GM23338 (cell line): ENCODE data around the gene MEGF6. TPM values are rescaled to one million over a fixed set of nuclear protein-coding genes. Genes with fewer than 3 reads are reported as not detected.
A peak's percentile ranks its signal among the peaks of the same experiment; 100 is the strongest.

Experiments
- ATAC-seq: fragments of 200-7000 bp; cut with Tn5 transposase; 3 replicates; pipeline ENCODE4 v1.9.1; 2020
- DNase-seq: peaks from one replicate; pipeline ENCODE4 v3.0.0-alpha.2; 2015; ENCODE audit warnings: low spot score
- H2AFZ ChIP-seq: fragments of 200-600 bp; sonication (generic); 2 replicates; pipeline ENCODE4 v1.8.0; 2016; ENCODE audit warnings: antibody characterized with exemption, mild to moderate bottlenecking, moderate library complexity
- H3F3A ChIP-seq: fragments of 200-600 bp; sonication (generic); replicated peaks from 2 replicates; pipeline ENCODE4 v1.8.0; 2017; ENCODE audit warnings: antibody characterized with exemption, mixed run types, low read depth
- H3K27ac ChIP-seq: fragments of 200-600 bp; sonication (generic); 2 replicates; pipeline ENCODE4 v1.6.1; 2016; ENCODE audit warnings: low read depth
- H3K27me3 ChIP-seq: fragments of 200-600 bp; sonication (generic); 2 replicates; pipeline ENCODE4 v1.8.0; 2016; ENCODE audit warnings: mild to moderate bottlenecking, mixed run types, moderate library complexity; ENCODE audit not compliant: insufficient read depth
- H3K36me3 ChIP-seq: fragments of 200-600 bp; sonication (generic); 2 replicates; pipeline ENCODE4 v1.8.0; 2016; ENCODE audit warnings: mild to moderate bottlenecking; ENCODE audit not compliant: insufficient read depth
- H3K4me1 ChIP-seq: fragments of 200-600 bp; sonication (generic); 2 replicates; pipeline ENCODE4 v1.8.0; 2016; ENCODE audit warnings: mild to moderate bottlenecking, moderate library complexity; ENCODE audit not compliant: insufficient read depth
- H3K4me2 ChIP-seq: fragments of 200-600 bp; sonication (generic); 2 replicates; pipeline ENCODE4 v1.7.1; 2017; ENCODE audit warnings: mixed run types
- H3K4me3 ChIP-seq: fragments of 200-600 bp; sonication (generic); 2 replicates; pipeline ENCODE4 v1.6.1; 2016; ENCODE audit warnings: mixed run types
- H3K79me2 ChIP-seq: fragments of 200-600 bp; sonication (generic); replicated peaks from 2 replicates; pipeline ENCODE4 v1.8.0; 2017; ENCODE audit warnings: mild to moderate bottlenecking; ENCODE audit not compliant: insufficient read depth
- H3K9me2 ChIP-seq: fragments of 200-600 bp; sonication (generic); 2 replicates; pipeline ENCODE4 v1.8.0; 2017; ENCODE audit not compliant: insufficient read depth
- H4K20me1 ChIP-seq: fragments of 200-600 bp; sonication (generic); replicated peaks from 2 replicates; pipeline ENCODE4 v1.8.0; 2017; ENCODE audit warnings: mild to moderate bottlenecking; ENCODE audit not compliant: insufficient read depth
- H3K27ac Mint-ChIP-seq: 2 replicates; pipeline ENCODE4 v1.8.0; 2020; ENCODE audit warnings: inconsistent platforms, mild to moderate bottlenecking, moderate library complexity, mixed read lengths
- H3K27me3 Mint-ChIP-seq: 3 replicates; pipeline ENCODE4 v1.8.0; 2022; ENCODE audit warnings: low read depth, mild to moderate bottlenecking, moderate library complexity, mixed read lengths, inconsistent platforms; ENCODE audit not compliant: insufficient read depth, poor library complexity
- H3K36me3 Mint-ChIP-seq: 3 replicates; pipeline ENCODE4 v1.8.0; 2021; ENCODE audit warnings: low read depth, mild to moderate bottlenecking, inconsistent platforms, moderate library complexity, mixed read lengths
- H3K4me1 Mint-ChIP-seq: 3 replicates; pipeline ENCODE4 v1.8.0; 2020; ENCODE audit warnings: mild to moderate bottlenecking, inconsistent platforms, mixed read lengths
- H3K4me3 Mint-ChIP-seq: 3 replicates; pipeline ENCODE4 v1.8.0; 2021; ENCODE audit warnings: moderate library complexity, mild to moderate bottlenecking, inconsistent platforms, mixed read lengths
- H3K9me3 Mint-ChIP-seq: 3 replicates; pipeline ENCODE4 v1.8.0; 2020; ENCODE audit warnings: moderate library complexity, mild to moderate bottlenecking, inconsistent platforms, mixed read lengths
- CREB1 ChIP-seq: fragments of 250-450 bp; sonication (Bioruptor Pico); IDR thresholded peaks from 2 replicates; pipeline ENCODE4 v1.5.0; 2020; ENCODE audit warnings: low read depth, mild to moderate bottlenecking, moderate library complexity
- EZH2 ChIP-seq: fragments of 200-600 bp; sonication (generic); IDR thresholded peaks from one replicate; pipeline ENCODE4 v1.8.0; 2017; ENCODE audit warnings: antibody characterized with exemption, mild to moderate bottlenecking, low read depth; ENCODE audit not compliant: unreplicated experiment
- EZH2phosphoT487 ChIP-seq: fragments of 200-600 bp; sonication (generic); IDR thresholded peaks from one replicate; pipeline ENCODE4 v1.8.1; 2018; ENCODE audit warnings: antibody characterized with exemption; ENCODE audit not compliant: unreplicated experiment
- JUNB ChIP-seq: IDR thresholded peaks from one replicate; pipeline ENCODE4 v1.6.1; 2016; ENCODE audit warnings: antibody characterized with exemption; ENCODE audit not compliant: unreplicated experiment
- NANOG ChIP-seq: IDR thresholded peaks from 2 replicates; pipeline ENCODE4 v1.6.1; 2016; ENCODE audit warnings: antibody characterized with exemption, borderline replicate concordance
- POLR2AphosphoS5 ChIP-seq: IDR thresholded peaks from 2 replicates; pipeline ENCODE4 v1.6.1; 2016; ENCODE audit warnings: antibody characterized with exemption, low read depth
- STAT1 ChIP-seq: IDR thresholded peaks from one replicate; pipeline ENCODE4 v1.6.1; 2016; ENCODE audit warnings: antibody characterized with exemption; ENCODE audit not compliant: unreplicated experiment
- ZNF114 ChIP-seq: fragments of 250-450 bp; sonication (Bioruptor Pico); IDR thresholded peaks from 2 replicates; pipeline ENCODE4 v1.5.0; 2020; ENCODE audit warnings: mild to moderate bottlenecking, moderate library complexity
- ZNF331 ChIP-seq: fragments of 250-450 bp; sonication (Bioruptor Pico); IDR thresholded peaks from 2 replicates; pipeline ENCODE4 v1.5.0; 2020; ENCODE audit warnings: low read depth, mild to moderate bottlenecking, moderate library complexity
- ZNF462 ChIP-seq: fragments of 250-450 bp; sonication (Bioruptor Pico); IDR thresholded peaks from 2 replicates; pipeline ENCODE4 v1.5.0; 2020; ENCODE audit warnings: mild to moderate bottlenecking, moderate library complexity
- polyA plus RNA-seq: library from polyadenylated mRNA; unstranded; fragments of >200 nt; fragmentation: Nextera tagmentation; extraction: Ambion mirVana; gene quantifications from 2 replicates; pipeline ENCODE4 v1.2.1, GENCODE V29; 2016
- total RNA-seq: library from RNA; depleted of rRNA; stranded (reverse); fragments of >200 nt; shearing (Covaris generic); gene quantifications from 2 replicates; pipeline ENCODE4 v1.2.3, GENCODE V29; 2014
- TF ChIP-seq, protein P1 (sequence below): IDR thresholded peaks from 2 replicates; pipeline ENCODE4 v1.6.1; 2016; ENCODE audit warnings: antibody characterized with exemption
- TF ChIP-seq, protein P2 (sequence below): IDR thresholded peaks from one replicate; pipeline ENCODE4 v1.6.1; 2018; ENCODE audit warnings: antibody characterized with exemption; ENCODE audit not compliant: unreplicated experiment
- TF ChIP-seq, protein P3 (sequence below), 2 experiments: fragments of 200-600 bp in 1 of 2; sonication (generic) in 1 of 2; conservative IDR thresholded peaks; 2 replicates each; pipeline versions ENCODE4 v1.5.1 to v1.6.1; 2016 to 2017; ENCODE audit warnings: antibody characterized with exemption in 2 of 2, low read depth in 2 of 2, mild to moderate bottlenecking in 2 of 2, moderate library complexity in 1 of 2

MEGF6 gene
- total and polyA plus RNA-seq, 2 experiments from 2014 or later, result 4.0 to 21.4 TPM

DNA sequence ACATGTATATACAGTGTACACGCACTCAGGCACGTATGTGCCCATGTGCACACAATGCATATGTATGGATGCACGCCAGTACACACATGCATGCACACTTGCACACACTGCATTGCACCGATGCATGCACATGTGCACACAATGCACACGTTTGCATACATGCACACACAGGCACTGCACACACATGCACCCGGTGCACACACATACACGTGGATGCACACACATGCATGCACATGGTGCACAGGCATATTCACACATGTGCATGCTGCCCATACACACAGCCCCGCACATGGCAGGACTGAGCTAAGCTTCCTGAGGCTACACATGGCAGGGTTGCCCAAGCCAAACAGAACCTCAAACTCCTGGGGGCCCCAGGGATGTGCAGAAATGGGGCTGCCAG is 137.3 kb downstream of the MEGF6 start:
- TF ChIP-seq ZNF331 (CRISPR knock-in tag), result no peak
- no peak for TF ChIP-seq POLR2AphosphoS5
- no peak for TF ChIP-seq JUNB
- no peak for TF ChIP-seq EZH2phosphoT487
- TF ChIP-seq ZNF114 (CRISPR knock-in tag), result no peak
- no peak for TF ChIP-seq STAT1
- TF ChIP-seq, protein P1, sequence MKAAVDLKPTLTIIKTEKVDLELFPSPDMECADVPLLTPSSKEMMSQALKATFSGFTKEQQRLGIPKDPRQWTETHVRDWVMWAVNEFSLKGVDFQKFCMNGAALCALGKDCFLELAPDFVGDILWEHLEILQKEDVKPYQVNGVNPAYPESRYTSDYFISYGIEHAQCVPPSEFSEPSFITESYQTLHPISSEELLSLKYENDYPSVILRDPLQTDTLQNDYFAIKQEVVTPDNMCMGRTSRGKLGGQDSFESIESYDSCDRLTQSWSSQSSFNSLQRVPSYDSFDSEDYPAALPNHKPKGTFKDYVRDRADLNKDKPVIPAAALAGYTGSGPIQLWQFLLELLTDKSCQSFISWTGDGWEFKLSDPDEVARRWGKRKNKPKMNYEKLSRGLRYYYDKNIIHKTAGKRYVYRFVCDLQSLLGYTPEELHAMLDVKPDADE, result no peak
- TF ChIP-seq ZNF462, result no peak
- TF ChIP-seq CREB1 (CRISPR knock-in tag), result no peak
- TF ChIP-seq NANOG, result no peak
- TF ChIP-seq, protein P2, sequence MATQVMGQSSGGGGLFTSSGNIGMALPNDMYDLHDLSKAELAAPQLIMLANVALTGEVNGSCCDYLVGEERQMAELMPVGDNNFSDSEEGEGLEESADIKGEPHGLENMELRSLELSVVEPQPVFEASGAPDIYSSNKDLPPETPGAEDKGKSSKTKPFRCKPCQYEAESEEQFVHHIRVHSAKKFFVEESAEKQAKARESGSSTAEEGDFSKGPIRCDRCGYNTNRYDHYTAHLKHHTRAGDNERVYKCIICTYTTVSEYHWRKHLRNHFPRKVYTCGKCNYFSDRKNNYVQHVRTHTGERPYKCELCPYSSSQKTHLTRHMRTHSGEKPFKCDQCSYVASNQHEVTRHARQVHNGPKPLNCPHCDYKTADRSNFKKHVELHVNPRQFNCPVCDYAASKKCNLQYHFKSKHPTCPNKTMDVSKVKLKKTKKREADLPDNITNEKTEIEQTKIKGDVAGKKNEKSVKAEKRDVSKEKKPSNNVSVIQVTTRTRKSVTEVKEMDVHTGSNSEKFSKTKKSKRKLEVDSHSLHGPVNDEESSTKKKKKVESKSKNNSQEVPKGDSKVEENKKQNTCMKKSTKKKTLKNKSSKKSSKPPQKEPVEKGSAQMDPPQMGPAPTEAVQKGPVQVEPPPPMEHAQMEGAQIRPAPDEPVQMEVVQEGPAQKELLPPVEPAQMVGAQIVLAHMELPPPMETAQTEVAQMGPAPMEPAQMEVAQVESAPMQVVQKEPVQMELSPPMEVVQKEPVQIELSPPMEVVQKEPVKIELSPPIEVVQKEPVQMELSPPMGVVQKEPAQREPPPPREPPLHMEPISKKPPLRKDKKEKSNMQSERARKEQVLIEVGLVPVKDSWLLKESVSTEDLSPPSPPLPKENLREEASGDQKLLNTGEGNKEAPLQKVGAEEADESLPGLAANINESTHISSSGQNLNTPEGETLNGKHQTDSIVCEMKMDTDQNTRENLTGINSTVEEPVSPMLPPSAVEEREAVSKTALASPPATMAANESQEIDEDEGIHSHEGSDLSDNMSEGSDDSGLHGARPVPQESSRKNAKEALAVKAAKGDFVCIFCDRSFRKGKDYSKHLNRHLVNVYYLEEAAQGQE, result no peak
- TF ChIP-seq, protein P3, sequence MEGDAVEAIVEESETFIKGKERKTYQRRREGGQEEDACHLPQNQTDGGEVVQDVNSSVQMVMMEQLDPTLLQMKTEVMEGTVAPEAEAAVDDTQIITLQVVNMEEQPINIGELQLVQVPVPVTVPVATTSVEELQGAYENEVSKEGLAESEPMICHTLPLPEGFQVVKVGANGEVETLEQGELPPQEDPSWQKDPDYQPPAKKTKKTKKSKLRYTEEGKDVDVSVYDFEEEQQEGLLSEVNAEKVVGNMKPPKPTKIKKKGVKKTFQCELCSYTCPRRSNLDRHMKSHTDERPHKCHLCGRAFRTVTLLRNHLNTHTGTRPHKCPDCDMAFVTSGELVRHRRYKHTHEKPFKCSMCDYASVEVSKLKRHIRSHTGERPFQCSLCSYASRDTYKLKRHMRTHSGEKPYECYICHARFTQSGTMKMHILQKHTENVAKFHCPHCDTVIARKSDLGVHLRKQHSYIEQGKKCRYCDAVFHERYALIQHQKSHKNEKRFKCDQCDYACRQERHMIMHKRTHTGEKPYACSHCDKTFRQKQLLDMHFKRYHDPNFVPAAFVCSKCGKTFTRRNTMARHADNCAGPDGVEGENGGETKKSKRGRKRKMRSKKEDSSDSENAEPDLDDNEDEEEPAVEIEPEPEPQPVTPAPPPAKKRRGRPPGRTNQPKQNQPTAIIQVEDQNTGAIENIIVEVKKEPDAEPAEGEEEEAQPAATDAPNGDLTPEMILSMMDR (conservative IDR thresholded peaks at IDR 0.05; ENCODE audit: low read depth in 2 of 2), result no peak
- no peak for TF ChIP-seq EZH2
- no peak overlapping the region for H3K4me3 ChIP-seq
- Mint-ChIP-seq H3K27ac (peak overlapping the region; percentile 36; the same call in 1 of the 2 replicates), H3K4me1 (peaks cover 16% of the 10 kb centered on the region), H3K9me3 (no peaks in the 10 kb centered on the region), H3K4me3 (no peak overlapping the region), H3K27me3 (peaks cover 2% of the 10 kb centered on the region), H3K36me3 (peaks cover 14% of the 10 kb centered on the region)
- H3K9me2 ChIP-seq, result no peaks in the 10 kb centered on the region
- no peaks in the 10 kb centered on the region for H3K36me3 ChIP-seq
- no peaks in the 10 kb centered on the region for H3K79me2 ChIP-seq
- no peak overlapping the region for H3K4me2 ChIP-seq
- DNase-seq (no peak), ATAC-seq (no peak)
- H3F3A ChIP-seq, result no peaks in the 10 kb centered on the region
- no peak overlapping the region for H3K27ac ChIP-seq
- H3K4me1 ChIP-seq, result peaks cover 7% of the 10 kb centered on the region; the same call in 1 of the 2 replicates
- H4K20me1 ChIP-seq, result no peaks in the 10 kb centered on the region
- H3K27me3 ChIP-seq, result no peaks in the 10 kb centered on the region
- H2AFZ ChIP-seq, result no peak overlapping the region
